GM12892 (cell line): Measurements from ENCODE around the gene NCOR2.

ENCODE experiments used
- DNase-seq: peaks from one replicate; pipeline ENCODE4 v3.0.0; 2011; ENCODE audit not compliant: insufficient read length
- FAIRE-seq: peaks from 2 replicates; lab custom pipeline; 2011; peaks lifted over from hg19 to GRCh38; lab: Jason Lieb, UNC
- POLR2A ChIP-seq: IDR thresholded peaks from 2 replicates; pipeline ENCODE4 v1.6.1; 2011; ENCODE audit warnings: low read depth, low read length, control low read depth
- POLR2AphosphoS5 ChIP-seq: IDR thresholded peaks from 2 replicates; pipeline ENCODE4 v1.6.1; 2011; ENCODE audit warnings: low read depth, low read length, control low read depth
- TAF1 ChIP-seq: IDR thresholded peaks from 2 replicates; pipeline ENCODE4 v1.6.1; 2011; ENCODE audit warnings: low read depth, mild to moderate bottlenecking, control low read depth, low read length, borderline replicate concordance

The NCOR2 gene

DNA sequence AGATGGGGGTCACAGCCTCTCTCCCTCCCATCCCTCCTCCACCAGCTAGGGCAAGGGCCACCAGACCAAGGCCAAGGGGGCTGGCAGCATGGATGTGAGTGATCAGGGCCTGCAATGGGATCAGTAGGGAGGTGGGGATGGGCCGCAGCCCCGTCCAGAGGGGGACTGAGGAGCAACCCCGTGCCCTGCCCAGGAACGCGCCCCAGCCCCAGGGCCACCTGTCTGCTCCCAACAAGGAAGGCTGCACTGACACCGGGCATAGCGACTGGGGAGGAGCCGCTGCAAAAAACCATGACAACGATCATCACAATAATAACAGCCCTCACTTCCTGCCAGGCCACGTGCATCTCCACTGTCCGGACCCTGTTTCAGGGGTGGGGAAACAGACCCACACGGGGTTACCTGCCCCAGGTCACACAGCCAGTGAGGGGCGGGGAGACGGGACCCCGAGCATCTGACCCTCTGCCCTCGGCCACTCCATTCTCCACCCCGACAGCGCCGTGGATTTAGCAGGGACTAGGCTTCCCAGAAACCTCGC is 24.3 kb downstream of the NCOR2 start:
- TF ChIP-seq POLR2A, result no peak
- TF ChIP-seq TAF1, result no peak
- FAIRE-seq, result no peak
- peak; percentile 58 for DNase-seq

GRCh38 chr12:124542021-124542949 is 25.1 kb downstream of the NCOR2 start:
- FAIRE-seq (no peak), DNase-seq (no peak)
- TF ChIP-seq POLR2AphosphoS5, result no peak
- no peak for TF ChIP-seq POLR2A

GRCh38 chr12:124541322-124541721 is 26.1 kb downstream of the NCOR2 start:
- no peak for FAIRE-seq
- DNase-seq, result no peak

DNA sequence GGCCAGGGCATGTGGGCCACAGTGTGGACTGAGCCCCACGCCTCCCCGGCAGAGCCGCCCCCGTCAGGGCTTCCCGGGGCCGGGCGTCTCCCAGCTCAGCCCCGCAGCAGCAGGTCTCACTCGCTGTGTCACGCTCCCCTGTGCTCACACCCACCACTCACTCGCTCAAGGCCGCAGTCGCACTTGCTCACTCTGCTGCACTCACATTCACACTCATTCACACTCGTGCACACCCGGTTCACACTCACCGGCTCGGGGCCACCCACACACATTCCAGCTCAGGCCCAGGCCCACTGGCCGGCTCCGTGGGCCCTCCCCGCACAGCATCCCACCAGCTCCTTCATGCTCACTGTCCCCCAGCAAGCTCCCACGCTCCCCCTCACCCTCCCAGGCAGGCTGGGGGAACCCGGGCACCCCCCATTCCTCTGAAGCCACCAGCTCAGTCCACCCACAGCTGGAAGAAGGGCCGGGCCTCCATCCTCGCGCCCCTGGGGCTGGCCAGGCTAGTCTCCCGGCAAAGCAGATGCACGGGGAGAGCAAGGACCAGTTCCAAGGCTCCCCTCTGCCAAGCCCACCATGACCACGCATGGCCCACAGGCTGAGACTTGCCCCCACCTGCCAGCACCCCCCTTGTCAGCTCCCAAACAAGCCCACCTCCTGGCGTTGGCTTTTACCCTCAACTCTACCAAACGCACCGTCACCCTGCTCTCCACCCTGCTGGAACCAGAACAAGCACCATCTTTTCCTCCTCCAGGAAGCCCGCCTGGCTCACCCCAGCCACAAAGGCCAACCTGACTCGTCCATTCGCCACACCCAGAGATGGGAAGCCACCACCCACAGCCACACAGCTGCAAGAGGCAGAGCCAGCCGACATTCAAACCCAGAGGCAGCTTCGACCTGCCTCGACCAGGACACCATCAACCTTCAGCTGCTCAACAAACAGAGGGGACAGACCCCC is 28.0 kb downstream of the NCOR2 start:
- FAIRE-seq (peak; percentile 44), DNase-seq (no peak)
- no peak for TF ChIP-seq TAF1
- no peak for TF ChIP-seq POLR2A
- TF ChIP-seq POLR2AphosphoS5, result no peak

More at GRCh38 chr12:124541322-124541721, 26.1 kb downstream of the NCOR2 start:
- TF ChIP-seq TAF1, result no peak
- no peak for TF ChIP-seq POLR2AphosphoS5
- TF ChIP-seq POLR2A, result no peak

DNA sequence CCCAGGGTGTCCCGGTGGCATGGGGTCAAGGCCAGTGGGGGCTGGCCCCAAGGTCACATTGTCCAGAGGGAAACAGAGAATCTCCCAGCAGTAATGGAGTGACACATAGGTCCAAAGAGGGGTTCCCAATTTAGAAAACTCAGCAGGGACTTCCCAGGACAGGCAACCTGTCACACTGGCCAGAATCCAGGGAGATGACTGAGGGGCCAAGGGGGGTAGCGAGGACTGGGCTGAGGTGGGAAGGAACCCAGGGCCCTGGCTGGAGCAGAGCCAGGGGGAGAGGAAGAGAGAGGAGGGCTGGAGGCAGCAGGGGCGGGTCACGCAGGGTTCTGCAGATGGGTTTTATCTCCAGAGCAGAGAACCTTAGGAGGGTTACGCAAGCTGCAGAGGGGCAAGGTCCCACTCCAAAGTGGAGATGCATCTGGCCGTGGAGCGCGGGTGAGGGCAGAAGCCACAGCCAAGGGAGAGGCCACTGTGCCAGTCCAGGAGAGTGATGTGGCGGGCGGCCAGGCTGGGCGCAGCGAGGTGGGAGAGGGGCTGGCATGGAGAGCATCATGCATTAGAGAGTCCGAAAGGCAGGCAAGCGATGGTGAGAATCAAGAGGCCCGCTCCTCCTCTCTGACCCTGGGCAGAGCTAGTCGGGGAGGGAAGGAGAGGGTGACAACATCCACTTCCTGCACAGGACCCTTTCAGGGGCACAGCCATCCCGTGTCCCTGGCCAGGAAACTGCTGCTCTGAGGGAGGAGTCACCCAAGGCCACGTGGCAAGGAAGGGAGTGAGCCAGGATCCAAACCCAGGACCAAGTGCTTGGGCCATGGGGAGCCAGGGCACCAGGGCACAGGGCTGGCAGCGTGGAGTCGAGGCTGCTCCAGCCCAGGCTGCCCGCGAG is 29.0 kb downstream of the NCOR2 start:
- TF ChIP-seq POLR2AphosphoS5 (no peak), POLR2A (no peak), TAF1 (no peak)
- DNase-seq (no peak), FAIRE-seq (no peak)

DNA sequence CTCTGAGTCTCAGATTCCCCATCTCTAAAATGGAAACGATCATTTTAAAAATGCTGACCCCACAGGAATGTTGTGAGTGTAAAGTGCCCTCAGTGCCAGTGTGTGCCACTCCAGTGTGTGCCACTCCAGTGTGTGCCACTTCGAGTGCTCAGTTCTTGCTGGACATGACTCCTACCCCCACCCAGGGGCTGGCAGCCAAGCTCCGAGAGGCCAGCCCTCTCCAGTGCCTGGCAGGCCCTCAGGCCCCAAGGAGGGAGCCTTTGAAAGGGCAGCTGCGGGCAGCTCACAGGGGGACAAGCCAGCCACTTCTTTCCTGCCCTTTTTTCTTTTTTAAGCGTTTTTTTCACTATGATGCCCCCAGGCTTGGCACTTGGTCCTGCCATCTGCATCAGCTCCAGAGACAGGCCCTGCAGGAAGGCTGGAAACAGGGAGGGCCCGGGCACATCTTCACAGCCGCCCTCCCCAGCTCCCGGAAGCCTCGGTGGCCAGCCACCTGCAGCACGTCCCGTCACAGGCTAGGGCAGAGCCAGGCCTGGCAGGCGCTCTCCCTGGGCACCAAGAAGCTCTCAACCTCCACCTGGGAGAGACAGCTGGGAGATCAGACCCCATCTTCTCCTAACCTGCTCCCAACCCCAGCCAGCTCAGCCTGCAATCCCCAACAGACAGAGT is 29.8 kb downstream of the NCOR2 start:
- no peak for TF ChIP-seq POLR2AphosphoS5
- no peak for TF ChIP-seq POLR2A
- TF ChIP-seq TAF1, result no peak
- DNase-seq (no peak), FAIRE-seq (no peak)

- TF ChIP-seq TAF1 (no peak), POLR2A (no peak), POLR2AphosphoS5 (no peak)
- no peak for FAIRE-seq
- DNase-seq, result no peak
These were observed 30.8 kb downstream of the NCOR2 start for GRCh38 chr12:124536641-124537040.

DNA sequence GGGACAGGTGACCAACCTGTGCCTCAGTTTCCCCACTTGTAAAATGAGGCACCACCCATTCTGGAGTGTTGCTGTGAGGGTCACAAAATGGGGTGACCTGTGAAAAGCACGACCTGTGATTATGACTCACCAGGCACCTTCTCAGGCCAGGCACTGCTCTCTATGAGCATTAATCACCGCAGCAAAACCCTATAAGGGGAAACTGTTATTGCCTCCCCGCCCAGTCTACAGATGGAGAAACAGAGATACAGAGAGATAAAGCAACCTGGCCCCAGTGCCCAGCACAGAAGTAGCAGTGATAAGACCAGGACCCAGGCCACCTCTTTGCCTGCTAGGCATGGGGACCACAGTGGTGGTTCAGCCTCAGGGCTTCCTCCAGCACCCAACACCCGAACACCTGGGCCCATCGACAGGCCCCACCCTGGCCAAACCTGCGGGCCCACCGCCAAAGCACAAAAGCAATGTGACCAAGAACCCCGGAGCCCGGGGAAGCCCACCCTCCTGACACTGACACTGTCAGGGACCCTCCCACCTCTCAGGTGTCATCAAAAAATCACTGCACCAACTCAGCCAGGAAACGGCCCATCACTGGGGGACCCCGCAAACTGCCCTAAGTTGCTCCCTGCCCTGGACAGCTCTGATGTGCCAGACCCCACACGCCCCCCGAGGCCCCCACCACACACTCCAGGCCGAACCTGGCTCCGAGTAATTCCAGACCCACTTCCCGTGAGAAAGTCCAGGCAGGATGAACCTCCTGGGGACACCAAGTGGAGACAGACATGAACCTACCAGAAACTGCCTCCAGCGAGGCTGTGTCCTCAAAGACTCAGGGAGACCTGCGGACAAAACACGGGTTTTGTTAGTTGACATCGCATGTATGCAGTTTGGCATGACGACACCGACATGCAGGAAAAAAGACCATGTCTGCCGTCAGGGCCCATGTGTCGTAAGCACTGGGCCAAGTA is 32.4 kb downstream of the NCOR2 start:
- TF ChIP-seq POLR2A, result no peak
- TF ChIP-seq POLR2AphosphoS5, result no peak
- no peak for TF ChIP-seq TAF1
- FAIRE-seq, result no peak
- no peak for DNase-seq

GRCh38 chr12:124533456-124533855 is 34.0 kb downstream of the NCOR2 start:
- FAIRE-seq (no peak), DNase-seq (no peak)
- TF ChIP-seq POLR2A (no peak), POLR2AphosphoS5 (no peak), TAF1 (no peak)
